ENCODE data around the gene SLC22A1.
"Not testable (repeated sequence)": the region's sequence is repeated elsewhere in the genome, so short reads cannot be mapped to it uniquely, and the experiment has no call there.

The SLC22A1 gene

DNA sequence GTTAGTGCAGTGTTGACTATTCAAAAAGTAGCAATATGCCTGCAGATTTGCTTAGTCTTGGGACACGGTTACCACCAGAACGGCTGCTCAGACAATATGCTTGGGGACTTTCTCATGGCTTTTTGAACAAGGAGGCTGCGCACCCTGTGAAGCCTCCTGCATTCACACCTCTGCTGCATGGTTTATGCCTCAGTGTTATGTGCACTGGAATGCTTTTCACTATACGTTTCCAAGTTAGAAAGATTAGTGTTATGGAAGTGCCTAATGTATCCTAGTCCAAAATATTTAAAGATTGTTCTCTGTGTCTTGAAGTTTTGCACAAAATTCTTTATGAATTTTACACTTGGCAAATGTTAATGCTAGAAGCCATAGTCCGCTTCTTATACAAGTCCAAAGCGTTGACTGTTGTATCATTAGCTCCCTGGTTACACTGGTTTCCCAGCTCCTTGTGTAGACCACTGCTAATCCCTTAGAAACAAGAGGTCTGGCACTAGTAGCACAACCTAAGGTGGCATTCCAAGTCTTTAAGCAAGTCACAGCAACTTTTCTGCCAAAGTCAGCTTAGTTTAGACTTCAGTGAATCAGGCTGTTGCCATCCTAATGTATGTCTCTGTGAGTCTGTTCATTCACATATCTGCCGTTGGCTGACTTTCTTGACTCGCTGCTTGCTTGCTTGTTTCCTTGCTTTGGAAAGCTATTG lies 26.3 kb upstream of the SLC22A1 start:
- no peak for DNase-seq

DNA sequence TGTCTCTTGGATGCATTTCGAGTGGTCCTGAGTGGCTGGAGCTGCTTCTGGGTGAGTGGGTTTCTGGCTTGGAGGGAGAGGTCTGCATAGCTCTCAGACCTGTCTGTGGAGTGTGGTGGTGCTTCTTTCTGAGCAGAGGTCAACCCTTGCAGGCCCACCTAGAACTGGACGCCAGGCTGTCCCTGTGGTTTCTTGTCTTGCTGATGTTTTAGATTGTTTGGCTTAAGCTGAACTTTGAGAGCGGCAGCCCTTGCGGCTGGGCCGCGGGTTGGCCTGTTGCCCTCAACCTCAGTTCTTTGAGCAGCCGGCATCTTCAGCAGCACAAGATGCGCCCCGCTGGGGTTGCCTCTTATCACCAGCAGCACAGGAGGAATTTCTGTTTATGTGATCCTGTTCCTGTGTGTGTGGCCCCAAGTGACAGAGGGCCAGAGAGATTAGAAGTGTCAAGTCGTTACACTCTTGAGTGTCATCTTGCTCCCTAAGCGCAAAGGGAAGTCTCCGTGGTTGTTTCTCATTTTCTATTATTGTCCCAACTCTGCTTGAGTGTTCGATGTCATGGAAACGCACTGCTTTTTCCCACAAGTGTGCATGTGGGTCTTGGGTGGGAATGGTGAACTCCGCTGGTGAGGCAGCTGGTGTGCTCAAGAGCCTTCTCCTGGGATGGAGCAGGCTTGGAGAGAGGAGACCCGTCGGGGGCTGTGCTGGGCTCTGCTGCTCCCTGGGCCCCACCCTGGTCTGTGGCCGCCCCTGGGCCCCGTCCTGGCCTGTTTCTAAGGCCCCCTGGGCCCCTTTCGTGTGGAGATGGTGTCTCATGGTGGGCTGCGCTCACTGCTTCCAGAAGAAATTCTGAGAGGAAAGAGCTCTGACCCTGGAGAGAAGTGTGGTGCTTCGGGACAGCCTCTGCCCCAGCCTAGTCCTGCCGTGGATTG lies 20.1 kb upstream of the SLC22A1 start:
- no peak for DNase-seq

DNA sequence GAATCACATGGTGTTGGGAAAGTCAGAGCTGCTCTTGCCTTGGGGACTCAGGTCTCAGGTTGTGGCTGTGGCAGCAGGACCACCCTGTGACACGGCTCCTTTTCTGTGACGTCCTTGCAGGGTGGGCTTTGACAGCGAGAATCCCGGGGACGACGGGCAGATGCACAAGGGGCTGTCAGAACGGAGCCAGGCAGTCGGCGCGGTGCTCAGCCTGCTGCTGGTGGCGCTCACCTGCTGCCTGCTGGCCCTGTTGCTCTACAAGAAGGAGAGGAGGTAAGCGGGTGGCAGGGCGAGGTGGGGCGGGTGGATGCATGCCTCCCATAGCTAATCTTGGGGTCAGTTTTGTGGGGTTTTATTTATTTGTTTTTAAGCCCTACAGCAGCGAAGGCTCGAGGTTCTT lies 19.2 kb upstream of the SLC22A1 start:
- no peak for DNase-seq

DNA sequence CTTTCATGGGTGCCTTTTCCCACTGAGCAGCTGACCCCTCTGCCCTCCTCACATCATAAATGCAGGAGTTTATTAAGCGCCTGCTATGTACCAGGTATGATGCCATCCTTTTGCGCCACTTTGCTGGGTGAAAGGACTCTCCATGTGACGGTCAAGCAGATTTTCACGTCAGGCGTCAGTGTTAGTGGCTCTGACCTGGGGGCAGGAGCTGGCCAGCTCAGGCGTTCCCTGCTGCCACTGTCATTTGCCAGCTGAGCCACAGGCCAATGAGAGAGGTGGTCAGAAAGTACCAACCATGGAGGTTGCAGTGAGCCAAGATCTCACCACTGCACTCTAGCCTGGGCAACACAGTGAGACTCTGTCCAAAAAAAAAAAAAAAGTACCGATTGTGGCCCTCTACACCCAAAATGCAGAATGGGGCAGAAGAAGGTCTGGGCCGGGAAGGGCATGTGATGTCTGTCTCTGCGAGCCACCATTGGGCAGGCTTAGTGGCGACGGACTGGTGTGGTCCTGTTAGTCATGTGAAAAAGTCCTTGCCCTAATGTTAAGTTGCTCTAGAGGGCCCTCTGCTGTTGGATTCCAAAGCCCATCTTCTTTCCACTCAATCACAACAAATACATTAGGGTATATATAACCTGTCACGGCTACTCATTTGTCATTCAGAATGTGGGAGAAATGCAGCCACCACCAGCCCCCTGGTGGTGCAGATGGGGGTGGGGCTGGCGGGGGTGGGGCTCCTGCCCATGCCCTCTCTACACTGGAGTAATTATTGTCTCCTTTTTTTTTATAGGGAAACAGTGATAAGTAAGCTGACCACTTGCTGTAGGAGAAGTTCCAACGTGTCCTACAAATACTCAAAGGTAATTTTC lies 18.4 kb upstream of the SLC22A1 start:
- no peak for DNase-seq

DNA sequence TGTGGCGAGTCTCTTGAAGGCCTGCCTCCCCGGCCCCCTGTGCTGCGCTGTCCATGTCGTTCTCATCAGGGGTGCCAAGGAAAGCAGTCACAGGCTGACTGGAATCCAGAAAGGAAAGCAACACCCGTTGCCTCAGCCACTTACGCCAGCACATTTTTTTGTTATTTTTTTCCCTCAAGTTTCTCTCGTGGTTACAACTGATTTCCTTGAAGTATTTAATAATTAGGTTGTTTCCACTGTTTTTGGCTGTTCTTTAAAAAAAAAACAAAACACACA lies 17.9 kb upstream of the SLC22A1 start:
- no peak for DNase-seq

DNA sequence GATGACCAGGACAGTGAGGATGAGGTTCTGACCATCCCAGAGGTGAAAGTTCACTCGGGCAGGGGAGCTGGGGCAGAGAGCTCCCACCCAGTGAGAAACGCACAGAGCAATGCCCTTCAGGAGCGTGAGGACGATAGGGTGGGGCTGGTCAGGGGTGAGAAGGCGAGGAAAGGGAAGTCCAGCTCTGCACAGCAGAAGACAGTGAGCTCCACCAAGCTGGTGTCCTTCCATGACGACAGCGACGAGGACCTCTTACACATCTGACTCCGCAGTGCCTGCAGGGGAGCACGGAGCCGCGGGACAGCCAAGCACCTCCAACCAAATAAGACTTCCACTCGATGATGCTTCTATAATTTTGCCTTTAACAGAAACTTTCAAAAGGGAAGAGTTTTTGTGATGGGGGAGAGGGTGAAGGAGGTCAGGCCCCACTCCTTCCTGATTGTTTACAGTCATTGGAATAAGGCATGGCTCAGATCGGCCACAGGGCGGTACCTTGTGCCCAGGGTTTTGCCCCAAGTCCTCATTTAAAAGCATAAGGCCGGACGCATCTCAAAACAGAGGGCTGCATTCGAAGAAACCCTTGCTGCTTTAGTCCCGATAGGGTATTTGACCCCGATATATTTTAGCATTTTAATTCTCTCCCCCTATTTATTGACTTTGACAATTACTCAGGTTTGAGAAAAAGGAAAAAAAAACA lies 16.6 kb upstream of the SLC22A1 start:
- DNase-seq = no peak

DNA sequence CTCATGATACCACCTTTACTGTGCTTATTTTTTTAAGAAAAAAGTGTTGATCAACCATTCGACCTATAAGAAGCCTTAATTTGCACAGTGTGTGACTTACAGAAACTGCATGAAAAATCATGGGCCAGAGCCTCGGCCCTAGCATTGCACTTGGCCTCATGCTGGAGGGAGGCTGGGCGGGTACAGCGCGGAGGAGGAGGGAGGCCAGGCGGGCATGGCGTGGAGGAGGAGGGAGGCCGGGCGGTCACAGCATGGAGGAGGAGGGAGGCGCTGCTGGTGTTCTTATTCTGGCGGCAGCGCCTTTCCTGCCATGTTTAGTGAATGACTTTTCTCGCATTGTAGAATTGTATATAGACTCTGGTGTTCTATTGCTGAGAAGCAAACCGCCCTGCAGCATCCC lies 15.6 kb upstream of the SLC22A1 start:
- no peak for DNase-seq

DNA sequence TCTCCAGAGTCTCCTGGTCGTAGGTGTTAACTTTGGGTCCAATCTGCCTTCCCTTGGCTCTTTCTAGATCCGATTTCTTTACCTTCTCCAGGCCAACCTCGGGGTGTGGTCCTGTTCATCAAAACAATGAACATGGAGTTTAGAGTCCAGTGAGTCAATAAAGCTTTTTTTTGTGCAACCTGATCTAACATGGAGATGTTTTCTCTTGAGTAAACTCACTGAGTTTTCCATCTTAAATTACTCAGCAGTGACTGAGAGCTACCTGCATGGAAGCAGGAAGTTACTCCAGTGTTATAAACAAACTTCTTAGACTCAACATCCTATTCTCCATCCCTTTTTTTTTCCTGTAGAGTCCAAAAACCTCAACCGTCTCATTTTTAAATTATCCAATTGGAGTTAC lies 14.9 kb upstream of the SLC22A1 start:
- DNase-seq = no peak

DNA sequence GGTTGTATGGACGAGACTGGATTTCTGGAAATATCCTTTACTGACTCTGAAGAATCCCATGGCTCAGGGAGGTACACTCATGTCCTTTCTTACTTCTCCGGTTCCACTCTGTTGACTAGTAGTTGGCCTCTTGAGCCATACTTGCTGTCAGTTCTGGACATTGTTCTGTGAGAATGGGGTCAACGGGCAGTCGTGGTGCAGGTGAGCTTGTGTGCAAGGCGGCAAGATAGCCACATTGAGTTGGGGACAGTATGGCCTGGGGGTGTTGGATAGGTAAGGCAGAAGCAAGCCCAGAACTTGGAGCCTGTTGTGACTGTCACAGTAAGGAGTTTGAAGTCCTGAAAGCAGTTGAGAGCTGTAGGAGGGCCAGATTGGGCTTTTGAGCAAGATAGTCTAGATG lies 13.5 kb upstream of the SLC22A1 start:
- no peak for DNase-seq

DNA sequence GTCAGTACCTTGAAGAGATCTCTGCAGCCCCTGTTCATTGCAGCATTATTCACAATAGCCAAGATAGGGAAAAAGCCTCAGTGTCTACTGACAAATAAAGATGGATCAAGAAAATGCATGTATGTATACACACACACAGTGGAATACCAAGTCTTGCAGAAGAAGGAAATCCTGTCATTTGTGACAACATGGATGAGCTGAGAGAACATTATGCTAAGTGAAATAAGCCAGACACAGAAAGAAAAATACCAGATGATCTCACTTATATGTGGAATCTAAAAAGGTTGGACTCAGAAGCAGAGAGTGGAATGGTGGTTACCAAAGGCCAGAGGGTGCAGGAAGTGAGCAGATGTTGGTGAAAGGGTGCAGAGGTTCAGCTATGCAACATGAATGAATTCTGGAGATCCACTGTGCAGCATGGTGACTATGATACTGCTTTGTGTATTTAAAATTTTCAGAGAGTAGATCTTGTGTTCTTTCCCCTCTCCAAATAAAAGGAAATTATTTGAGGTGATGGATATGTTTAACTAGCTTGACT lies 11.0 kb upstream of the SLC22A1 start:
- DNase-seq = no peak

DNA sequence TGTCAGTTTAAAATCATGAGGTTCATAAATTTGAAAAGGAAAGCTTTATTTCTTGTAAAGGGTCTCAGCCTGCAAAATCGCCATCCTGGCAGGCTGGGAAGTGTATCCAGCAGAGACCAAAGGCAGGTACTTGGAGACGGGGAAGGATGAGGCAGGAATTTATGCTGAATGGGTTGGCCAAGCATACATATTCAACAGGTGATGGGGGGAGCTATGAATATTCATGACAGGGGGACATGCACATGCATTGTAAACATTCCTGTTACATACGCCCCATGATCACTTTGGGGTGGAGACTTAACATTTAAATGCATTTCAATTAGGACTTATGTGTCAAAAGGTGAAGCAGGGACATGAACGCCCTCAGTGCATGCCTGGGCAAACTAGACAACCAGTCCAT lies 9.8 kb upstream of the SLC22A1 start:
- no peak for DNase-seq

DNA sequence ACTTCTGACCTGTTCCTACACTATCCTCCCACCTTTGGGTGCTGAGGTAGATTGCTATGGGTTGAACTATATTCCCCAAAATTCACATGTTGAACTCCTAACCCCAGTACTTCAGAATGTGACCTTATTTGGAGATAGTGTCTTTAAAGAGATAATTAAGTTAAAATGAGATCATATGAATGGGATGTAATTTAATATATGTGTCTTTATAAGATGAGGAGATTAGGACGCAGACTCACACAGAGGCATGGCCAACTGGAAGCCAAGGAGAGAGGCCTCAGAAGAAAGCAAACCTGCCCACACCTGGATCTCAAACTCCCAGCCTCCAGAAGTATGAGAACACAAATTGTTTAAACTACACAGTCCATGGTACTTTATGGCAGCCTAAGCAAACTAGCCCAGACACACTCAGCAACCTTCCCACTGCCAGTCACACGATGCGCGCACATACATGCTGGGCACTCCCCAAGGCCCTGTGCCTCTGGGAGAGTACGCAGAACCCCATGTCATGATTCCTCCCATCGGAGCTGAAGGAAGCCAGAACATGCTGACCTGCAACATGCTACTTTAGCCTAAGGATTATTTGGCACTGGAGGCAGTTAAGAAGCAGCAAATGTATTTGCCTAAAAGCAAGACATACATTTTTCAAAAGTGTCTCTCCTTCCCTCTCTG lies 8.9 kb upstream of the SLC22A1 start:
- DNase-seq = no peak

DNA sequence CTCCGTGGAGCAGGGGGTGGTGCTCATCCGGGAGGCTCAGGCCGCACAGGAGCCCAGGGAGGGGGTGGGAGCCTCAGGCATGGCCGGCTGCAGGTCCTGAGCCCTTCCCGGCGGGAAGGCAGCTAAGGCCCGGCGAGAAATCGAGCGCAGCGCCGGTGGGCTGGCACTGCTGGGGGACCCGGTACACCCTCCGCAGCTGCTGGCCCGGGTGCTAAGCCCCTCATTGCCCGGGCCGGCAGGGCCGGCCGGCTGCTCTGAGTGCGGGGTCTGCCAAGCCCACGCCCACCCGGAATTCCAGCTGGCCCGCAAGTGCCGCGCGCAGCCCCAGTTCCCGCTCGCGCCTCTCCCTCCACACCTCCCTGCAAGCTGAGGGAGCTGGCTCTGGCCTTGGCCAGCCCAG lies 7.1 kb upstream of the SLC22A1 start:
- not testable (repeated sequence) for DNase-seq

DNA sequence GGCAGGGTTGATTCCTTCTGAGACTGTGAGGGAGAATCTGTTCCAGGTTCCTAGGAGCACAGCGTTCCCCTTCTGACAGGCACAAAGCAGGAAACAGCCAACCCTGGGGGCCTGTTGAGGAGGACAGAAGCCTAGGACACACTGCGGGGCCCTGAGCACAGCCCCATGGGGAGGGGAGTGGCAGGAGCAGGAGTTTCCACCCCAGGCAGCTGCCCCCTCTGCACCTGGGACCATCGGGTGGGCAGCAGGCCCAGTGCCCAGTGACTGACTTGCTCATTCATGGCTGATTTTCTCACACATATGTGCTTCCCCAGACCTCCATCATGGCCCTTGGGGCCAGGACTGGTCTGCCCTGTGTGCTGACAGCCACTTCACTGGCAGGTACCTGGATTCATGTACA lies 6.2 kb upstream of the SLC22A1 start:
- no peak for DNase-seq

DNA sequence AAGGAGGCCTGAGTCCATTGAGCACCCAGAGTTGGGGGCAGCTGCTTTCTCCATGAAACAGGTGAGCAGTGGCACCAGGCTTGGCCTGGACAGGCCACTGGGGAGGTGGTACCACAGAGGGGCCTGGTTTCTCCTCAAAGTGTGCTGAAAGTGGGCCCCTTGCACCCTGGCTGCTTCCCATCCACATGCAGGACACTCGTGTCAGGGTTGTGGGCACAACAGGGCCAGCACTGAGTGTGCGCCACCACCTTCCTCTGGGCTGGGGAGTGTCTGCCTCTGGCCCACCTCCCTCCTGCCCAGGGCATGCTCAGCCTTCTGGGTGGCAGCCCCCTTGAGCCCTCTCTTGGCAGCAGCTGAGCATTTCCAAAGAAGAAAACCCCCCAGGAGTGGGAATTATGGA lies 5.2 kb upstream of the SLC22A1 start:
- DNase-seq = no peak

DNA sequence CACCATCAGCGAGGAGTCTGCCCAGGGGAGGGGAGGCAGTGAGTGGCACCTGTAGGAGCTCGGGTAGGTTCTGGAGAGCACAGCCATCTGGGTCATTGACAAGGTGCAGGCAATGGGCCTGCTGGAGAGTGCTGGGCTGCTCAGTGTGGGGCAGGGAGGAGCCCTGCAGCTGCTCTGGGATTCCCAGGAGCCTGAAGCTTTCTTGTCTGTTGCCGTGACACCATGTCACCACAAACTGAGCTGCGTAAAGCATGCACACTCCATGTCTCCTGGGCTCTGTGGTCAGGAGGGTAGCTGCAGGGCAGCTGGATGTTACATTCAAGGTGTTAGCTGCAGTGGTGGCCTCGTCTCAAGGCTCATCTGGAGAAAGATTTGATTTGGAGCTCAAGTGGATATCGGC lies 4.5 kb upstream of the SLC22A1 start:
- DNase-seq = no peak

DNA sequence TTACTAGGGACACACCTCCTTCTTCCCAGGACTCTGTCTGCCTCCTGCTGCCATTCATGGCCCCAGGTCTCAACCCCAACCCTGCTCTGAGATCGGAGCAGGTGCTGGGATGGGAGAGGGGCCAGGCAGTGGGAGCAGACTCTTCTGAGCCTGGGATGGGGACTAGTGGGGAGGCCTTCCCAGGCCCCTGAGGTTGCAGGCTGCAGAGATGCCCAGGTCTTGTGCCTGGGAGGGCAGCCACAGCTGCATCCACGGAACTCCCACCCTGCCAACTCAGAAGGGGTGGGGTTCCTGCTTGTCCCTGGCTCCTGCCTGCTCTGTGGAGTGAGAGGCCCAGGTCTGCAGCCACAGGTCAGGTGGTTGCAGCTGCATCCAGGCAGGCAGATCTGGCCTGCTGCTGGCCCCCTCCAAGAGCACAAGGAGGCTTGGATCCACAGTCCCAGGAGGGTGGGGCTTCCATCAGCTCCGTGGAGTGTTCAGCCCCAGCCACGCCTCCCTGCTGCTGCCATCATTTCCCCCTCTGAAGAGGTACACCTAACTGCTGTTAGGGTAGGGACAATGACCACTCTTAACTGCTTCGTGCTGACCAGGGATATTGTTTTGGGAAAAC lies 2.9 kb upstream of the SLC22A1 start:
- no peak for DNase-seq

DNA sequence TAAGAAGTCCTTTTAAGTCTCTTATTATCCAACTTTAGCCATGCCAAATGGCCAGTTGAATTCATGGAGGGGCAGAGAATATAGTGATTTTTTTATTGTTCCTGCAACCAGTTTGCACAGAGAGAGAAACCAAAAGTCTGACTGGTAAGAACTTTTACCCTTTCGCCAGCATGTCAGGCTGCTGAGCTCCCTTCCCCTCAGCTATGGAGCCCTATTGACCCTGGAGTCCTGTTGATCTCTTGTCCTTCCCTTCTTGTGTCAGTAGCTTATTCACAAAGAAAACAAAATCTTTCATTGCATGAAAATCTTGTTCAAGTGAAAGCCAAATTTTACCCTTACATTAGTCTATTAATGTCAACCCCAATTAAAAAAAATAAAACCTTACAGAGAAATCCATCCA lies 1.5 kb upstream of the SLC22A1 start:
- DNase-seq = no peak

DNA sequence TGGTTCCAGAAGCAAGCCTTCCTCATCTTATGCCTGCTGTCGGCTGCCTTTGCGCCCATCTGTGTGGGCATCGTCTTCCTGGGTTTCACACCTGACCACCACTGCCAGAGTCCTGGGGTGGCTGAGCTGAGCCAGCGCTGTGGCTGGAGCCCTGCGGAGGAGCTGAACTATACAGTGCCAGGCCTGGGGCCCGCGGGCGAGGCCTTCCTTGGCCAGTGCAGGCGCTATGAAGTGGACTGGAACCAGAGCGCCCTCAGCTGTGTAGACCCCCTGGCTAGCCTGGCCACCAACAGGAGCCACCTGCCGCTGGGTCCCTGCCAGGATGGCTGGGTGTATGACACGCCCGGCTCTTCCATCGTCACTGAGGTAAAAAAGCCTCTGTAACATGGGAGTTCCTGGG lies 366 bp downstream of the SLC22A1 start:
- DNase-seq = no peak

DNA sequence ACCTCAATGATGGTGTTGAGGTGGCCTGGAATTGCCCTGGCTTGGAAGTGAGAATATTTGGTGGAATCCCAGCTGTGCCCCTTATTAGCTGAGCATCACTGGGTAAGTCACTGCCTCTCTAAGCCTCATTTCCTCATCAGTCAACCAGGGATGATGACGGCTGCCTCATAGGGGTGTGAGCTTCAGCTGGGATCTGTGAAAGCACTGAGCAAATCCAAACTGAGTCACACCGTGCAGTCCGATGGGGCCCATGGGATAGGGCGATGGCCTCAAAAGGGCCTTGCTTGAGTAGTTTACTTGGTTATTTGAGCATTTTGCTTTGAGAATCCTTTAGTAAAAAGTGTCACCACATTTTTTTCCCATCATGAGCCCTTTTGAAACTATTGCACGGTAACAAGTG lies 1.1 kb downstream of the SLC22A1 start:
- DNase-seq = no peak

DNA sequence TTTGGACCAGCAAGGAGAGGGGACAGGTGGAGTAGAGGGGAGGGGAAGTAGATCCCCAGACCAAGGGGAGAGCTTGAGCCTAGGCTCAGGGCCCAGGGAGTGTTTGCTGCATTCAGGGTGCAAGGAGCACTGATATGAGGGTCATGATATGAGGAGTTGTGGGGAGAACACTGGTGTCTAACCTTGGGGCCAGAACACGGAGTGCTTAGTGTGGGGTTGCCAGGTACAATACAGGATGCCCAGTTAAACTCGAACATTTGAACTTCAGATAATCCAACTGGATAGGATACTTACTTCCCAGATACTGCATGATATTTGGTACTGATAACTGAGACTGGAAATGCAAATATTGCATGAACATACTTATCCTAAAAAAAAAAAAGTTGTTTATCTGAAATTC lies 2.4 kb downstream of the SLC22A1 start:
- no peak for DNase-seq

DNA sequence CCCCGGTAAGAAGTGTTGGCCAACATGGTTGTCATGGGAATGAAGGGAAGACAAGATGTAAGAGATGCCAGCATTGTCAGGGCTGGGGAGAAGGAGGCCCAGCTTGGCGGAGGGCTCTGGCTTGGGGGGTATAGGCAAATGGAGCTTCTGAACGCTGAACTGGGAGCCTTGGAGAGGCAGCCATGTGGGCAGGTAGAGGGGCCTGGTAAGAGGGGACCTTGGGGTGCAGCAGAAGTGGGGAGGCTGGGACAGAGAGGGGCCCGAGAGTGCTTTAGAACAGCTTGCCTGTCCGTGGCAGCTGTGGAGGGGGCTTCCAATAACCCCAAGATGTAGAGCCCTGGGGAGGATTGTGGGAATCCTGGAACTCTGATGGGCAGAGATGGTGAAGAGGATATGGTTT lies 3.0 kb downstream of the SLC22A1 start:
- no peak for DNase-seq

All from T1000 (cell line).